ENCODE data around the gene RABGAP1L. TPM values are rescaled to one million over a fixed set of nuclear protein-coding genes. Genes with fewer than 3 reads are reported as not detected.

RABGAP1L gene
- total and polyA plus RNA-seq, 2 of the 8 experiments (the other 6 are each of a cell fraction or from before 2014, with no cell fraction given), result 33.3 to 156 TPM

DNA sequence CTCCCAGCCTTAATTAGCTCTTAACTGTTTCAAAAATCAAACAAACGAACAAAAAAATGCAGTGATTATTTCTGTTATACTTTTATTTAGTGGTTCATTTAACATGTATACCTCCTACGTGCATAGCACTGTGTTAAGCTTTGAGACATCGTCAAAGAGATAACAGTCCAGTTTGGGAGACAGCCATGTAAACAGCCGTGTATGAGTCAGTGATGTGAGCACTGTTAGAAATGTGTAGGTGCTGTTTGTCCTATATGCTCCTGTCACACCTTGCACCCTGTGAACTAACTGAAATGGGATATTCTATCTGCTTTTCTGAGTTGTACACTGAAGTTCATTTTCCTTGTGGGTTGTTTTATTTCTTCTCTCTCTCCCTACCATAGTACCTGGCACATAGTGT lies 730.7 kb downstream of the RABGAP1L start:
- H3K79me1 ChIP-seq (ENCODE audit: low read depth, low read length), result peaks cover 3% of the 10 kb centered on the region; the same call in 1 of the 2 replicates
- no peak overlapping the region for H4K5ac ChIP-seq (ENCODE audit: insufficient read length, low read depth, low read length)
- H4K8ac ChIP-seq (ENCODE audit: extremely low read depth, insufficient read depth, low read length), result no peak overlapping the region
- DNase-seq (ENCODE audit: low read depth in 1 of 2, low spot score in 2 of 2), result no peak
- no peak overlapping the region for H3K18ac ChIP-seq (ENCODE audit: extremely low read depth, low read length)
- H3K4me2 ChIP-seq (ENCODE audit: insufficient read depth in 1 of 2, low read depth in 2 of 2, low read length in 2 of 2), result no peak overlapping the region
- H2AFZ ChIP-seq (ENCODE audit: low read length), result no peak overlapping the region
- whole genome bisulfite sequencing, 2 experiments (ENCODE audit: extremely low coverage in 1 of 2, insufficient coverage in 1 of 2, insufficient read length in 1 of 2, insufficient replicate concordance in 2 of 2, low coverage in 1 of 2, low lambda C conversion rate in 2 of 2, missing lambda C conversion rate in 1 of 2), result 93% methylated on average over 4 of the region's 4 CpGs; no CpG with 5 or more reads in 1 of the 2 experiments
- ChIA-PET POLR2A (ENCODE audit: partially characterized antibody) (interaction anchor here (0.7 to 7.6 kb wide), 5 partner anchors 12 to 109 kb away, joined by 3 to 49 read pairs (median 3); partner anchors contain the start of gene CACYBP), CTCF (ENCODE audit: partially characterized antibody) (interaction anchor here (0.6 to 1.2 kb wide), 4 partner anchors 10 to 1426 kb away, joined by 3 to 4 read pairs (median 3); no protein-coding TSS in a partner anchor)
- FAIRE-seq, result no peak
- H3K9ac ChIP-seq (replicated peaks in 1 of 4; ENCODE audit: extremely low read depth in 1 of 4, low read depth in 3 of 4, low read length in 3 of 4), result no peak overlapping the region
- H3K4me1 ChIP-seq (replicated peaks in 1 of 4; ENCODE audit: control insufficient read depth in 3 of 4, insufficient read depth in 4 of 4, low read length in 3 of 4), result no peaks in the 10 kb centered on the region
- H2BK20ac ChIP-seq (ENCODE audit: low read length), result no peak overlapping the region
- no peak overlapping the region for H2BK12ac ChIP-seq (ENCODE audit: low read depth, low read length)
- no peak overlapping the region for H4K91ac ChIP-seq (replicated peaks; ENCODE audit: insufficient read length, low read length)
- H3K56ac ChIP-seq (replicated peaks; ENCODE audit: insufficient read length, low read depth, low read length), result no peak overlapping the region
- peaks cover 33 to 97% of the 10 kb centered on the region in 2 experiments for H3K79me2 ChIP-seq (ENCODE audit: control insufficient read depth in 1 of 2, insufficient read depth in 2 of 2, low read length in 2 of 2)
- H4K20me1 ChIP-seq (replicated peaks in 1 of 2; ENCODE audit: control insufficient read depth in 1 of 2, insufficient read depth in 2 of 2, low read length in 2 of 2), result peaks cover 8% of the 10 kb centered on the region in 2 experiments
- H2BK15ac ChIP-seq (ENCODE audit: low read length), result no peak overlapping the region
- TF ChIP-seq TAF7 (optimal IDR thresholded peaks at IDR 0.05; ENCODE audit: borderline replicate concordance, low read depth, low read length) (no peak), FOSL1 (IDR thresholded peaks at IDR 0.05; ENCODE audit: insufficient read depth, low read depth, low read length) (no peak), TBP (IDR thresholded peaks at IDR 0.05; ENCODE audit: low read depth, low read length) (no peak)
- H3K4ac ChIP-seq (replicated peaks; ENCODE audit: insufficient read length, low read depth, low read length), result no peak overlapping the region
- no peaks in the 10 kb centered on the region for H3K23me2 ChIP-seq (ENCODE audit: low read depth, low read length)
- peaks cover 8 to 99% (median 41%) of the 10 kb centered on the region in 4 experiments for H3K36me3 ChIP-seq (ENCODE audit: control insufficient read depth in 2 of 4, insufficient read depth in 4 of 4, low read length in 3 of 4)
- no peak overlapping the region for H2BK5ac ChIP-seq (ENCODE audit: low read depth, low read length)
- H3K4me3 ChIP-seq (ENCODE audit: extremely low read depth in 1 of 4, insufficient read depth in 2 of 4, low read depth in 3 of 4, low read length in 4 of 4), result no peak overlapping the region
- H3K27me3 ChIP-seq (replicated peaks in 1 of 4; ENCODE audit: control insufficient read depth in 3 of 4, extremely low read depth in 1 of 4, insufficient read depth in 3 of 4, low read length in 3 of 4), result no peaks in the 10 kb centered on the region
- H3K23ac ChIP-seq (ENCODE audit: insufficient read length), result no peak overlapping the region
- H3K14ac ChIP-seq (ENCODE audit: insufficient read length), result no peak overlapping the region
- H2AK5ac ChIP-seq (ENCODE audit: low read depth, low read length), result no peak overlapping the region
- no peak overlapping the region for H3K27ac ChIP-seq (ENCODE audit: low read depth, low read length)
- no peaks in the 10 kb centered on the region for H3K9me3 ChIP-seq (ENCODE audit: insufficient read depth in 2 of 2, low read depth in 1 of 2, low read length in 1 of 2)
- H2BK120ac ChIP-seq (replicated peaks; ENCODE audit: low read depth, low read length), result no peak overlapping the region

Measured in H1 (cell line).